Right ventricle myocardium inferior (tissue), 1 donor: ENCODE data around the gene SFTPA1. TPM values are rescaled to one million over a fixed set of nuclear protein-coding genes. Genes with fewer than 3 reads are reported as not detected.
"Not testable (repeated sequence)": the region's sequence is repeated elsewhere in the genome, so short reads cannot be mapped to it uniquely, and the experiment has no call there.

ENCODE experiments used
- ATAC-seq: fragments of 200-7000 bp; cut with Tn5 transposase; one replicate; pipeline ENCODE4 v1.9.1; 2020; ENCODE audit warnings: mild to moderate bottlenecking, moderate library complexity
- DNase-seq: peaks from one replicate; pipeline ENCODE4 v3.0.0; 2021; ENCODE audit errors: missing footprints
- intact Hi-C: fragments of 100-400 bp; cut with DNase I; formaldehyde crosslinking; loops from one replicate; pipeline ENCODE4 v1.11.0; 2022
- long read RNA-seq: library from polyadenylated mRNA; unstranded; transcript quantifications from one replicate; pipeline ENCODE4 v2.0.0, GENCODE V29; 2021
- total RNA-seq: library from RNA; stranded (reverse); fragmentation: NEBNext Ultra II Directional; extraction: Animal tissue kit (Norgen Biotek cat#: 25700); gene quantifications from one replicate; pipeline ENCODE4 v1.2.1, GENCODE V29; 2021
- donor health status: DM: no; HTN: yes; CAD: no; lungs with severe emphysema.

SFTPA1 gene
- 0.24 TPM for total RNA-seq
- long read RNA-seq = 0 reads

DNA sequence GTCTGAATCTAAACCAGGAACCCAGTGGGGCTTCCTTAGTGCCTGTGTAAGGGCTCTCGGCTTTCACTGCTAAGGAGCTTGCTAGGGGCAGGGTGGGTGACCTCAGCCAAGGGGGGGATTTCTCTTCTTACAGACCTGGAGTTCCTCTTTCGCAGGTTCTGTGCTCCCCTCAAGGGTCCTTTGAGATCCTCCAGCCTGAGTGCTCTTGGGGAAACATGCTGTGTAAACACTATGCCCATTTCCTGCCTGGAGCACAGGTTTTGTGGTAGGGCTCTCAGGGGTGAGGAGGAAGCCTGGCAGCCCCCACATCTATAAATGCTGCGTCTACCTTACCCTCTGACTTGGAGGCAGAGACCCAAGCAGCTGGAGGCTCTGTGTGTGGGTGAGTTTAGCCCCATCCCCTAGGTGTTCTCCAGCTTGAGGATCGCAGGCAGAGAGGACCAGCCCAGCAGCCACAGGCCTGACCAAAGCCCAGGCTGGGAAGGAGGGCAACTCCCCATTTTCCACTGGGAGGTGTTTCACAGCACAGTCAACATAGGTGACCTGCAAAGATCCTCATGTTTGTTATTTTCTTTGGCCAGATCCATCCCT, at the start of gene SFTPA1:
Gene SFTPA1 (plus strand): TSS at position 339 of the 591 bp plus-strand sequence. CDS start 887 bp downstream, outside the sequence.
- DNase-seq = no peak
- ATAC-seq = no peak
- intact Hi-C loops = no loop called here

DNA sequence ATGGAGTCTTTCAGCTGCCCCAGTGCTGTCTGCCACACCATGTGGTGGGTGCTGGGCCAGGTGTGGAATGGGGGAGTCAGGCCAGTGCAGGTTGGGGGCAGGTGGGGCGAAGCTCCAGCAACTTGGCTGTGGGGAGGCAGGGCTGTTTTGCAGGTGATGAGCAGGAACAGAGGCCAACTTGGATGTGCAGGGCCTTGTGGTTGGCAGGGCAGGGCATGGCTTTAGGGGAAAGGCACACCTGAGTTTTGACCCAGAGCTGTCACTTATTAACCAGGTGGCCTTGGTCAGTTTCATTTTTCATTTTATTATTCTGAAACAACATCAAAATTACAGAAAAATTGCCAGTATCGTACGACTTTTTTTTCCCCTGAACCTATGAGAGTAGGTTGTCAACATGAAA, 49.5 kb upstream of the SFTPA1 start:
- DNase-seq (no peak), ATAC-seq (no peak)
- intact Hi-C loops = no loop called here

GRCh38 chr10:79562135-79562756, 48.5 kb upstream of the SFTPA1 start:
- ATAC-seq = peak; percentile 63
- peak; percentile 71 for DNase-seq
- intact Hi-C loops = loop anchor here (2.0 kb wide), 1 partner anchor 367 kb away; no protein-coding TSS in a partner anchor

DNA sequence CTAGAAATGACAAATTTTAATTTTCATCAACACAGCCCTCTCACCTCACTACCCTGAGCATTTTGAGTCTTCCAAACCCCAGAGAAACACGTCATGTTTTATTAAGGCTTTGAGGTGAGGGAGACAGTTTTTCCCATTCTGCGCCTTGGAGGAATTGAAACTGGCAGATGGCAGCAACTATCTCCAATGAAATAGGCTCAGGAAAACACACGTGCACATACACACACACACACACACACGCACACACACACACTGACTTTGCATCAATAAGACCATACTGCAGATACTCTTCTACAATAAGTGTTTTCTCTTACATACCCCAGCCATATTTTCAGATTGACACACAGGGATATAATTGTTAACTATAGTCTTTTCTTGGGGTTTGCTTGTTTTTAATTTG, 47.3 kb upstream of the SFTPA1 start:
- intact Hi-C loops = loop anchor here (2.0 kb wide), 1 partner anchor 365 kb away; no protein-coding TSS in a partner anchor
- no peak for ATAC-seq
- no peak for DNase-seq

DNA sequence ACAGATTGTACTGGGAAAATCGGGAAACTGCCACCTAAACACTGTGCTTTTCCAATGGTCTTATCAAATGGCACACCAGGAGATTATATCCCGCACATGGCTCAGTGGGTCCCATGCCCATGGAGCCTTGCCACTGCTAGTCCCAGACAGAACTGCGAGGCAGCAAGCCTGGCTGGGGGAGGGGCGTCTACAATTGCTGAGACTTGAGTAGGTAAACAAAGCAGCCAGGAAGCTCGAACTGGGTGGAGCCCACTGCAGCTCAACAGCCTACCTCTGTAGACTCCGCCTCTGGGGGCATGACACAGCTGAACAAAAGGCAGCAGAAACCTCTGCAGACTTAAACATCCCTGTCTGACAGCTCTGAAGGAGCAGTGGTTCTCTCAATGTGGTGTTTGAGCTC, 40.1 kb upstream of the SFTPA1 start:
- ATAC-seq, DNase-seq, intact Hi-C loops: not testable (repeated sequence)

- DNase-seq (no peak), ATAC-seq (no peak)
- intact Hi-C loops = no loop called here
Measured at GRCh38 chr10:79579361-79579760, 31.4 kb upstream of the SFTPA1 start.

DNA sequence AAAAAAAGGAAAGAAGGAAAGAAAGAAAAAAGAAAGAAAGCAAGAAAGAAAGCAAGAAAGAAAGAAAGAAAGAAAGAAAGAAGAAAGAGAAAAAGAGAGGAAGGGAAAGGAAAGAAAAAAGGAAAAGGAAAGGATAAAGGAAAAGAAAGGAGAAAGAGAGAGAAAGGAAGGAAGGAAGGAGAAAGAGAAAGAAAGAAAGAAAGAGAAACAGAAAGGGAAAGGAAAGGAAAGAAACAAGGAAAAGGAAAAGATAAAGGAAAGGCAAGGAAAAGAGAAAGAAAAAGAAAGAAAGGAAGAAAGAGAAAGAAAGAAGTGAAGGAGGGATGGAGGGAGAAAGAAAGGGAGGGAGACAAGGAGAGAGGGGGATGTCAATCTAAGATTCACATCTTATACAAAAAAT, 29.7 kb upstream of the SFTPA1 start:
- DNase-seq (no peak), ATAC-seq (no peak)
- intact Hi-C loops = no loop called here

DNA sequence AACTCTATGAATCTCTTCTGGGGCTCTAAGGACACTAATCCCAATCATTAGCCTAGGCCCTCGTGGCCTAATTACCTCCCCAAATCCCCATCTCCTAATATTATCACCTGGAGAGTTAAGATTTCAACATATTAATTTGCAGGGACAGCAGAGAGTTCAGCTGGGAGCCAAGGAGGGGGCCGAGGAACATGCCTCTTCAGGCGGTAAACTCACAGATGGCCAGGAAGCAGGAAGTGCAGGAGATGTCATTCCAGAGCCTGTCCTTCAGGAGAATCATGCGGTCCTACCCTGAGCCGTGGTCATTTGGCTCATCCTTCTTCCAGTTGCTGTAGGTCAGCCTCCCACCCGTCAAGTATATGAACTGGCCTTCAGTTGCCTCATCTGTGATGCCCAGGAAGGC, 28.6 kb upstream of the SFTPA1 start:
- intact Hi-C loops = no loop called here
- DNase-seq (no peak), ATAC-seq (no peak)

- ATAC-seq, DNase-seq, intact Hi-C loops: not testable (repeated sequence)
Measured at GRCh38 chr10:79582954-79583353, 27.8 kb upstream of the SFTPA1 start.

DNA sequence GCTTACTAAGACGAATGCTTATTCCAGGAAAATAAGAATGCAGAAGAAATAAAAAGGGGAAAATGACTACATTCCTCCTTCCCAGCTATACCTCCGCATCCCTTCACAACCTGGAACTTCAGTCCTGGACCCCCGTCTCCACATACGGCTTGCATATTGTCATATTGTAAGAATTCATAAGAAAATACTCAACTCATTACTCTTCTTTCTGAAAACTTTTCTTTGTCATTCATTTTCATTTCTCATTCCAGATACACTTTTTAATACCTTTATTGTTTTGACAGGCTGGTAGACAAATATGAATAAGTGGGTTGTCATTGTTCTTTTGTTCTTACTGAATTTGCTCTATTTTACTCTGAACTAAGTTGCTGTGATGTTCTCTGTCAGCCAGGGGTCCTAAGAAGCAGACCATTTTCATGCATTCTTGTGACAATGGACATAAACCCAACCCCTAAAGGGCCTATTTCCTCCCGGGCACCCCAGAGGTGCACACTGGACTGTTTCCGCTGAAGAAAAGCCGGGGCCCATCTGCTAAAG, 27.2 kb upstream of the SFTPA1 start:
- DNase-seq (no peak), ATAC-seq (no peak)

GRCh38 chr10:79585870-79586527, 24.7 kb upstream of the SFTPA1 start:
- DNase-seq (no peak), ATAC-seq (no peak)
- intact Hi-C loops = no loop called here

More for the DNA sequence above, 27.2 kb upstream of the SFTPA1 start:
- intact Hi-C loops = no loop called here

DNA sequence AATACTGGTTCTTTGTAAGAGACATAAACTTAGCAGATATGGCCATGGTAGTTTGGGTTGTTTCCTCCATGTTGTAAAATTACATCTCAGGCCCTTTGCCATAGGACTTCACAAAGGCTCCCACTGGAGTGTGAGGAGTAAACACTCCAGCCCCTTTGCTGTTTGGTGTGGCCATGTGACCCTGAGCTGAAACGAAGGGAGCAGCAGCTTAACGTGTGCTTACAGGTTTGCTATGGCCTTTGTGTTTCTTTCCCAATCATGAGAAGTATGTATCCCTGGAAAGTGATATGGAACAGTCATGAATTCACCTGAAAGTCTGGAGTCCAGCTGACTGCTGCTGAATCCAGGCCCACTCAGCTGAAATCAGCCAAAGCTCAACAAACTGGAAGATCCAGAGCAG, 23.8 kb upstream of the SFTPA1 start:
- intact Hi-C loops = no loop called here
- ATAC-seq = no peak
- no peak for DNase-seq

GRCh38 chr10:79588800-79589199, 21.9 kb upstream of the SFTPA1 start:
- intact Hi-C loops = no loop called here
- peak; percentile 57 for ATAC-seq
- no peak for DNase-seq

DNA sequence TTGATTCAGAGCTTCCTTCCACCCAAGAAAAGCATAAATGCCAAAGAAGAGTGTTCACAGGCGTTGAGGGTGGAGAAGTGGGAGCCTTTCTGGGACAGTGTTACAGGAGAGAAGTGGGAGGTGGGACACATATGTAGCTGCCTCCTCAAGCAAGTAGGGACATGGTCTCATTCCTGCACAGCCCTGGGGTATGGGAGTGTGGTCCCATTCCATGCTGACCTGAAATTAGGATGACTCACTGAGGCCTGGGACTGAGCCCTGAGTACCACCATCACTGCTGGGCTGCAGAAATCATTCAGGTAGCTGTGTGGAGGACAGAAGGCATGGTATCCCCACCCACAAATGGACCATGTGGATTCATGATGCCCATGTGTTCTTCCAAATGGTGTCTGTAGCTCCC, 17.4 kb upstream of the SFTPA1 start:
- intact Hi-C loops = no loop called here
- no peak for ATAC-seq
- no peak for DNase-seq

DNA sequence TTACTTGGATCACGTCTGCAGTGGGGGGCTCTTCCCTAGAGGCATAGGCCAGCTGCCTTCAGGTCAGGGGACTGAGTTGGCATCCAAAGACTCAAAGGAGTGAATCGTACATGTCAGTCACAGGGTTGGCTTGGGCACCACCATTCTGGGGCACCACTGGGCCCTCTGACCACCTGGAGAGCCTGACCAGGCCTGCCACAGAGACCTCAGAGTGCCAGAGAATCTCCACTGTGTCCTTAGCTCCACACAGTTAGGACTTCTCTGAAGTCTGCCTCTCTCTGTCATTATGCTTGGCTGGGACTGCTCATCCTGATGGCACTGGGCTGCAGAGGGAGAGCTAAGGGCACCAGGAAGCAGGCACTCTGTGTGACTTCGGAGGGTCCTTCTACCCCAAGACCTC, 16.2 kb upstream of the SFTPA1 start:
- ATAC-seq, DNase-seq: not testable (repeated sequence)

DNA sequence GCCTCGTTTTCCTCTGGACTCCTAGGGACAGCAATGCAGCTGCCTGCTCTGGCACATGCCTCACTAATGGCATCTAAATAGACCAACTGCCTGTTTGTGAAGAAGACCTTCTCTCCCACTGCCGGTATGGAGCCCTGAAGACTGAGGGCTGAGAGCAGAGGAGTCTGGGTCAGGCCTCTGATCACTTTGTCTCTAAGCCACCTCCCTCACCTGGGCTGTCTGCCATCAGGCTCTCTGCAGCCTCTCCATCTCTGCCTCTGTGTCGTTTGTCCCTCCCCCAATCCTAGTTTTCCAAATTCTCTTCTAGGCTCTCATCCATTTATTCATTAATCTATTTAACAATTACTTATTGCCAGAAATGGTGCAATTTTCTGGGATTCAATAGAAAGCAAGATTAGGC, 15.2 kb upstream of the SFTPA1 start:
- DNase-seq = no peak
- intact Hi-C loops = no loop called here
- ATAC-seq = no peak

More for the DNA sequence above, 16.2 kb upstream of the SFTPA1 start:
- intact Hi-C loops = not testable (repeated sequence)

- intact Hi-C loops = loop anchor here (10.0 kb wide), 1 partner anchor 225 kb away; no protein-coding TSS in a partner anchor
- not testable (repeated sequence) for ATAC-seq, DNase-seq
Measured at GRCh38 chr10:79599644-79600043, 11.1 kb upstream of the SFTPA1 start.

GRCh38 chr10:79601939-79602338, 8.8 kb upstream of the SFTPA1 start:
- DNase-seq = no peak
- intact Hi-C loops = loop anchor here (10.0 kb wide), 1 partner anchor 227 kb away; no protein-coding TSS in a partner anchor
- ATAC-seq = no peak

DNA sequence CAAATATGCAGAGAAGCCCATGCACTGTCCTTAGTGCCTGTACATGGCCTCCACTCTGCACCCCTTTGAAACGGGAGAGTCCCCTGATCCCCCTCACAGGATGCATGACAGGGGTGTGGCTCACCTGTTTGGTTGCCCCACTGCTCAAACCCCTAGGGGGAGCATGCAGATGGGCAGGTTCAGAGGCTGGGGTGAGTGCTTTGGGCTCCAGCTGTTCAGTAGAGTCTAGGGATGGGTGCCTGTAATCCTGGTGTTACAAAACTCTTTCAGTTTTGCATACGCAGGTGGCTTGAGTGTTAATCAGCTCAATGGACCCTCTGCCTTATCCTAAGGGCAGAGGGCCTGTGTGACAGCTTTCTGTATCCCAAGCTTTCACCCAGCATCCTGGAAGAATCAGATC, 7.8 kb upstream of the SFTPA1 start:
- DNase-seq = no peak
- no peak for ATAC-seq
- intact Hi-C loops = loop anchor here (10.0 kb wide), 1 partner anchor 228 kb away; no protein-coding TSS in a partner anchor
